Measurements from ENCODE around the gene TMEM178B.

DNA sequence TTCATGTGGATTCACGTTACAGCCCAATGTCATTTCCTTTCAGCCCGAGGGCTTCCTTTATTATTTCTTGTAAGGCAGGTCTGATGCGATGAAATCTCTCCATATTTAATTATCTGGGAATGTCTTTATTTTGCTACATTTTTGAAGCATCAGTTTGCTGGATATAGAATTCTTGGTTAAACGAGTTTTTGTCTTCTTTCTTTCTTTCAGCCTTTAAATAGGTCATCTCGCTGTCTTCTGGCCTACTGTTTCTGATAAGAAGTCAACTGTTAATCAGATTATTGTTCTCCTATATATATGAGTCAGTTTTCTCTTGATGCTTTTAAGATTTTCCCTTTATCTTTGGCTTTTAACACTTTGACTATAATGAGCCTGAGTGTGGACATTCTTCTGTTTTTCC is 184.7 kb downstream of the TMEM178B start:
- no peak for TF ChIP-seq POLR2AphosphoS5 (IDR thresholded peaks at IDR 0.05; ENCODE audit: borderline replicate concordance, low read depth, low read length)
- no peak for TF ChIP-seq EZH2 (IDR thresholded peaks at IDR 0.05)
